ENCODE data around the gene LRP6.
"Not testable (repeated sequence)": the region's sequence is repeated elsewhere in the genome, so short reads cannot be mapped to it uniquely, and the experiment has no call there.

The LRP6 gene

GRCh38 chr12:12126551-12126950 lies 140.3 kb downstream of the LRP6 start:
- Histone ChIP-seq H3K9ac (ENCODE audit: low read length in 2 of 2) (no peak overlapping the region), H3K4me1 (ENCODE audit: control insufficient read depth, insufficient read depth, low read length) (no peaks in the 10 kb centered on the region), H3K27ac (ENCODE audit: low read length) (no peak overlapping the region), H3K4me3 (ENCODE audit: low read length in 2 of 2) (no peak overlapping the region), H3K9me3 (ENCODE audit: control insufficient read depth in 2 of 2, low read length in 2 of 2) (no peaks in the 10 kb centered on the region), H3K36me3 (ENCODE audit: control insufficient read depth in 2 of 2, insufficient read depth in 2 of 2, low read length in 2 of 2) (peaks cover 13 to 25% of the 10 kb centered on the region in 2 donors), H3K27me3 (ENCODE audit: control insufficient read depth in 1 of 2, insufficient read depth in 2 of 2, low read length in 2 of 2) (no peaks in the 10 kb centered on the region)

GRCh38 chr12:12123036-12123604 lies 143.7 kb downstream of the LRP6 start:
- H3K4me1 ChIP-seq (ENCODE audit: control insufficient read depth, insufficient read depth, low read length): no peaks in the 10 kb centered on the region
- H3K36me3 ChIP-seq (ENCODE audit: control insufficient read depth in 2 of 2, insufficient read depth in 2 of 2, low read length in 2 of 2): peaks cover 15 to 29% of the 10 kb centered on the region in 2 donors
- no peak overlapping the region for H3K4me3 ChIP-seq (ENCODE audit: low read length in 2 of 2)
- H3K27ac ChIP-seq (ENCODE audit: low read length): no peak overlapping the region
- no peaks in the 10 kb centered on the region for H3K27me3 ChIP-seq (ENCODE audit: control insufficient read depth in 1 of 2, insufficient read depth in 2 of 2, low read length in 2 of 2)
- no peak overlapping the region for H3K9ac ChIP-seq (ENCODE audit: low read length in 2 of 2)
- no peaks in the 10 kb centered on the region for H3K9me3 ChIP-seq (ENCODE audit: control insufficient read depth in 2 of 2, low read length in 2 of 2)

- no peaks in the 10 kb centered on the region for H3K4me1 ChIP-seq (ENCODE audit: control insufficient read depth, insufficient read depth, low read length)
- no peaks in the 10 kb centered on the region for H3K27me3 ChIP-seq (ENCODE audit: control insufficient read depth in 1 of 2, insufficient read depth in 2 of 2, low read length in 2 of 2)
- peaks cover 11 to 21% of the 10 kb centered on the region in 2 donors for H3K36me3 ChIP-seq (ENCODE audit: control insufficient read depth in 2 of 2, insufficient read depth in 2 of 2, low read length in 2 of 2)
- no peak overlapping the region for H3K4me3 ChIP-seq (ENCODE audit: low read length in 2 of 2)
- no peaks in the 10 kb centered on the region for H3K9me3 ChIP-seq (ENCODE audit: control insufficient read depth in 2 of 2, low read length in 2 of 2)
- no peak overlapping the region for H3K9ac ChIP-seq (ENCODE audit: low read length in 2 of 2)
- no peak overlapping the region for H3K27ac ChIP-seq (ENCODE audit: low read length)
These were observed 145.8 kb downstream of the LRP6 start for GRCh38 chr12:12121061-12121460.

- H3K27me3 ChIP-seq (ENCODE audit: control insufficient read depth in 1 of 2, insufficient read depth in 2 of 2, low read length in 2 of 2): no peaks in the 10 kb centered on the region
- no peaks in the 10 kb centered on the region for H3K9me3 ChIP-seq (ENCODE audit: control insufficient read depth in 2 of 2, low read length in 2 of 2)
- no peak overlapping the region for H3K4me3 ChIP-seq (ENCODE audit: low read length in 2 of 2)
- H3K4me1 ChIP-seq (ENCODE audit: control insufficient read depth, insufficient read depth, low read length): no peaks in the 10 kb centered on the region
- peaks cover 5 to 10% of the 10 kb centered on the region in 2 donors for H3K36me3 ChIP-seq (ENCODE audit: control insufficient read depth in 2 of 2, insufficient read depth in 2 of 2, low read length in 2 of 2)
- H3K9ac ChIP-seq (ENCODE audit: low read length in 2 of 2): no peak overlapping the region
- no peak overlapping the region for H3K27ac ChIP-seq (ENCODE audit: low read length)
These were observed 150.2 kb downstream of the LRP6 start for GRCh38 chr12:12116677-12117076.

GRCh38 chr12:12115514-12115913 lies 151.3 kb downstream of the LRP6 start:
- H3K27ac ChIP-seq (ENCODE audit: low read length): no peak overlapping the region
- H3K4me1 ChIP-seq (ENCODE audit: control insufficient read depth, insufficient read depth, low read length): no peaks in the 10 kb centered on the region
- H3K36me3 ChIP-seq (ENCODE audit: control insufficient read depth in 2 of 2, insufficient read depth in 2 of 2, low read length in 2 of 2): peaks cover 3 to 5% of the 10 kb centered on the region in 2 donors
- no peaks in the 10 kb centered on the region for H3K9me3 ChIP-seq (ENCODE audit: control insufficient read depth in 2 of 2, low read length in 2 of 2)
- no peaks in the 10 kb centered on the region for H3K27me3 ChIP-seq (ENCODE audit: control insufficient read depth in 1 of 2, insufficient read depth in 2 of 2, low read length in 2 of 2)
- no peak overlapping the region for H3K4me3 ChIP-seq (ENCODE audit: low read length in 2 of 2)
- H3K9ac ChIP-seq (ENCODE audit: low read length in 2 of 2): no peak overlapping the region

- H3K4me3 ChIP-seq (ENCODE audit: low read length in 2 of 2): peak overlapping the region in 1 of 2 donors; percentile 52
- not testable (repeated sequence) for H3K36me3 ChIP-seq (ENCODE audit: control insufficient read depth in 2 of 2, insufficient read depth in 2 of 2, low read length in 2 of 2); H3K9ac ChIP-seq (ENCODE audit: low read length in 2 of 2); H3K4me1 ChIP-seq (ENCODE audit: control insufficient read depth, insufficient read depth, low read length); H3K27ac ChIP-seq (ENCODE audit: low read length); H3K9me3 ChIP-seq (ENCODE audit: control insufficient read depth in 2 of 2, low read length in 2 of 2); H3K27me3 ChIP-seq (ENCODE audit: control insufficient read depth in 1 of 2, insufficient read depth in 2 of 2, low read length in 2 of 2)
These were observed 155.8 kb downstream of the LRP6 start for GRCh38 chr12:12110923-12111555.

- Histone ChIP-seq H3K4me3 (ENCODE audit: low read length in 2 of 2) (no peak overlapping the region), H3K27me3 (ENCODE audit: control insufficient read depth in 1 of 2, insufficient read depth in 2 of 2, low read length in 2 of 2) (no peaks in the 10 kb centered on the region), H3K27ac (ENCODE audit: low read length) (no peak overlapping the region), H3K9me3 (ENCODE audit: control insufficient read depth in 2 of 2, low read length in 2 of 2) (peaks cover 0 to 8% of the 10 kb centered on the region in 2 donors), H3K36me3 (ENCODE audit: control insufficient read depth in 2 of 2, insufficient read depth in 2 of 2, low read length in 2 of 2) (peaks cover 0 to 4% of the 10 kb centered on the region in 2 donors), H3K4me1 (ENCODE audit: control insufficient read depth, insufficient read depth, low read length) (no peaks in the 10 kb centered on the region), H3K9ac (ENCODE audit: low read length in 2 of 2) (no peak overlapping the region)
These were observed 158.3 kb downstream of the LRP6 start for GRCh38 chr12:12108441-12109058.

- no peak overlapping the region for H3K27ac ChIP-seq (ENCODE audit: low read length)
- no peaks in the 10 kb centered on the region for H3K4me1 ChIP-seq (ENCODE audit: control insufficient read depth, insufficient read depth, low read length)
- no peak overlapping the region for H3K4me3 ChIP-seq (ENCODE audit: low read length in 2 of 2)
- H3K36me3 ChIP-seq (ENCODE audit: control insufficient read depth in 2 of 2, insufficient read depth in 2 of 2, low read length in 2 of 2): peaks cover 0 to 4% of the 10 kb centered on the region in 2 donors
- H3K27me3 ChIP-seq (ENCODE audit: control insufficient read depth in 1 of 2, insufficient read depth in 2 of 2, low read length in 2 of 2): no peaks in the 10 kb centered on the region
- H3K9ac ChIP-seq (ENCODE audit: low read length in 2 of 2): no peak overlapping the region
- peaks cover 0 to 8% of the 10 kb centered on the region in 2 donors for H3K9me3 ChIP-seq (ENCODE audit: control insufficient read depth in 2 of 2, low read length in 2 of 2)
These were observed 159.2 kb downstream of the LRP6 start for GRCh38 chr12:12107678-12108077.

GRCh38 chr12:12099102-12099501 lies 167.7 kb downstream of the LRP6 start:
- Histone ChIP-seq H3K27me3 (ENCODE audit: control insufficient read depth in 1 of 2, insufficient read depth in 2 of 2, low read length in 2 of 2) (no peaks in the 10 kb centered on the region), H3K27ac (ENCODE audit: low read length) (no peak overlapping the region)

GRCh38 chr12:12098691-12099015 lies 168.2 kb downstream of the LRP6 start:
- H3K4me1 ChIP-seq (ENCODE audit: control insufficient read depth, insufficient read depth, low read length): no peaks in the 10 kb centered on the region
- peaks cover 0 to 3% of the 10 kb centered on the region in 2 donors for H3K36me3 ChIP-seq (ENCODE audit: control insufficient read depth in 2 of 2, insufficient read depth in 2 of 2, low read length in 2 of 2)
- no peak overlapping the region for H3K27ac ChIP-seq (ENCODE audit: low read length)
- H3K9ac ChIP-seq (ENCODE audit: low read length in 2 of 2): no peak overlapping the region
- no peaks in the 10 kb centered on the region for H3K9me3 ChIP-seq (ENCODE audit: control insufficient read depth in 2 of 2, low read length in 2 of 2)
- H3K4me3 ChIP-seq (ENCODE audit: low read length in 2 of 2): no peak overlapping the region
- no peaks in the 10 kb centered on the region for H3K27me3 ChIP-seq (ENCODE audit: control insufficient read depth in 1 of 2, insufficient read depth in 2 of 2, low read length in 2 of 2)

More at GRCh38 chr12:12099102-12099501, 167.7 kb downstream of the LRP6 start:
- no peaks in the 10 kb centered on the region for H3K9me3 ChIP-seq (ENCODE audit: control insufficient read depth in 2 of 2, low read length in 2 of 2)
- no peak overlapping the region for H3K9ac ChIP-seq (ENCODE audit: low read length in 2 of 2)
- H3K36me3 ChIP-seq (ENCODE audit: control insufficient read depth in 2 of 2, insufficient read depth in 2 of 2, low read length in 2 of 2): peaks cover 0 to 5% of the 10 kb centered on the region in 2 donors
- no peaks in the 10 kb centered on the region for H3K4me1 ChIP-seq (ENCODE audit: control insufficient read depth, insufficient read depth, low read length)
- H3K4me3 ChIP-seq (ENCODE audit: low read length in 2 of 2): no peak overlapping the region

All from stomach smooth muscle (tissue), 2 donors.